HG03457 (cell line): ENCODE results near the gene COL13A1.

ENCODE experiments used
- ATAC-seq: cut with Tn5 transposase; IDR thresholded peaks from one replicate; pipeline ENCODE4 v1.9.1; 2021; ENCODE audit warnings: moderate number of reproducible peaks; ENCODE audit not compliant: unreplicated experiment

Gene COL13A1

DNA sequence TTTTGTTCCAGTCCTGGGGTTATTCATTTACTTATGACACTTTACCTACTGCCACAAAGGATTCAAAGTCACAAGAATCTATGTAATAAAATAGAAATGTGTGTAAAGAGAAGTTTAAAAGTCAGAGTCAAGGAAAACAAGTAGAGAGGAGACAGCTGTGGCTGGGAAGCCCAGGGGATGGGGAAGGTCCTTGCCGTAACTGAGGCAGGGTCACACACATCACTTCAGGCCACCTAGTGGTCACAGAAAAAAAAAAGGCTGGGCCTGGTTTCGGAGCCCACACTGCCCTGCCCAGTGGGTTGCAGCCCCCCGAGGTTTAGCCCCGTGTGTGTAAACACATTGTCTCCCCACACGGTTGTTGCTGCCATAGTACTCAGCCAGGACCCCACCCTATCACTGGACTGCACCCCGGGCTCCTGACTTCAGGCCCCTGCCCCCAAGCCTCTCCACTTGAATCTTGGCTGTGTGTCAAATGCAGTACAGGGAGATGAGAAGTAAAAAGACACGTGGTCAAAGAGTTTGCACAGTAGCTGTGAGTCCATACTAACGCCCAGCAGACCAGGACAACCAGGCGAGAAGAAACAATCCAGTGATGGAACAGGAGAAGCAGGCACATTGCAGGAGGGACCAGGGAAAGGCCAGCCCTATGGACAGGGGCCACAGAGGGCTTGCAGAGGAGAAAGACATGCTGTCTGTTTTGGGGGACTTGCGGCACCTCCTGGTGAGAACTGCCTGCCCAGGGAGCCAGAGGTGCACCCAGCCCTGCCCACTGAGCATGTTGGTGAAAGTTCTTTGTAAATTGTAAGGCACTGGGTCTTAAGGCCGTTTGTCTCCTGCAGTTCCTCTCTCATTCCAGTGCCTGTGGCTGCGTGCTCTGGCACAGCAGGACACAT is 159.5 kb downstream of the COL13A1 start:
- no peak for ATAC-seq

DNA sequence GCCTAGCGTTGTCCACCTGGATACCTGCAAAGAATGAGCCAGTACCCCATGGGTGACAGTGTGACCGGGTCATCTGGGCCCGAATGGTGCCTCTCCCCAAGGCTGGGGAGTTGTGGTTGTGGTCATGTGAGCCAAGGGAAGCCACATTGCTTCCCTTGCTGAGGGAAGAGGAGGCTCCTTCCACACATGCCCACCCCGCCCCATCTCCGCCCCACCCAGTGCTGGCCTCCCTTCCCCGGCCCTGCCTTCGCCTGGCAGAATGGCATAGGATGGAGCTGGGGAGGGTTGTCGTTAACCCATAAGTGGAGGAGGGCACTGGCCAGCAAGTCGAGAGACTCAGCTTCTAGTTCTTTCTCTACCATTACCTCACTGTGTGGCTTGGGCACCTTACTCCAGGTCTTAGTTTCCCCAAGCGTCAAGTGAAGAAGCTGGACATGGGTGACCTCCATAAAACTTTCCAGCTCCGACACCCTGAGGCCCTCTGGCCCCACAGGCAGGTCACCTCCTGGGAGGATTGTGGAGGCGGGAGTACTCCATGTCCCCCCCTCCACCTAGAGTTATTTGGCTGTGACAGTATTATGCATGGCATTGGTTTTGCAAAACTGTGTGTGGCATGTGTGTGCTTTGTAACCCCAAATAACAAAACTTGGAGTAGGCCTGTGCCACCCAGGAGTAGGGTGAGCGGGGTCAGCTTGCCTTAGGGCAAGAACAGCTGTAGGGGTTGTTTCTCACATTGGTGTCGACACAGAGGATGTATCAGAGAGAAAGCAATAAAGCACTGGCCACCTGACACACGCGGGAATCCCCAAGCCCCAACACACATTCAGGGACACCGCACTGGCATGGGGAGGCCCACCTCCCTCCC is 160.4 kb downstream of the COL13A1 start:
- no peak for ATAC-seq

DNA sequence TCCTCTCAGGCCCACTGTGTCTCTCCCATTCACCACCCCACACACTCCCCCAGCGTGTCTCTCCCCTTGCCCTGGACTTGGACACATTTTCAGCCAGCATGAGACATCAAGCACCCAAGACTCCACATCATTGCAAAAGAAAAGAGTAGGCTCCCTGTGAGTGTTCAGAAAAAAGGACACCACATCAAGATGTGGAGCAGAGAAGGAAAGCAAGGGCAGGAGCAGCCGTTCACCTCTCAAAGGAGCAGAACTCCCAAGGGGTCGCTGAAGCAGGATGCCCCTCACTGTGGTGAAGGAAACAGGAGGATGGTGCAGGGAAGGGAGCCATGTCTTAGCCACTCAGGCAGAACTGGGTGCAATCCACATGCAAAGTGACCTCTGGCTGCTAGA is 161.0 kb downstream of the COL13A1 start:
- ATAC-seq: no peak

DNA sequence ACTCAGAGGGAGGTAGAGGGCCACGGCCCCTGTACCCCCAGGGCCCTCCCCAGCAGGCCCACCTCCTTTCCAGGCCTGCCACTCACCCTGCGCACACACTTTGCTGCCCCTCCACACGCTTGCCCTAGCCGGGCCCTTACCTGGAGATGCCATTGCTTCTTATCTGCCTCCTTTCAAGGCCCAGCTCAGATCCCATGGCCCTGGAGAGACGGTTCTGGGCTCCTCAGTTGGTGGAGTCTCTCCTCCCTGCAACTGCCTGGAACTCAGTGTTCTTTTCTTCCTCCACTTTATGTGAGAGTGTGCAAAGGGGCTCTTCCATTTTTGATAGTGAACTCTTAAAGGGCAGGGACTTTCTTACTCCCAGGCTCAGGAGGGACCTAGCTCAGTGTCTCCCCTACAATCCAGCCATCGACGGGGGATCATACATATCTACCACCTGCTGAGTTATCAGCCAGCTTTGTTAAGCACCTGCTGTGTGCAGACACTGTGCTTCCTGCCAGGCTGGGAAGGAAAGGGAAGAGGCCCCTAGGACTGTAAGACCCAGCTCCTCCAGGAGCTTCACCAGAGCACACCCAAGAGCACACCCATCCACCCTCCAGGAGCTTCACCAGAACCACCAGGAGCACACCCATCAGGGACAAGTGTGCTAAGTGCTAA is 161.6 kb downstream of the COL13A1 start:
- ATAC-seq: no peak

DNA sequence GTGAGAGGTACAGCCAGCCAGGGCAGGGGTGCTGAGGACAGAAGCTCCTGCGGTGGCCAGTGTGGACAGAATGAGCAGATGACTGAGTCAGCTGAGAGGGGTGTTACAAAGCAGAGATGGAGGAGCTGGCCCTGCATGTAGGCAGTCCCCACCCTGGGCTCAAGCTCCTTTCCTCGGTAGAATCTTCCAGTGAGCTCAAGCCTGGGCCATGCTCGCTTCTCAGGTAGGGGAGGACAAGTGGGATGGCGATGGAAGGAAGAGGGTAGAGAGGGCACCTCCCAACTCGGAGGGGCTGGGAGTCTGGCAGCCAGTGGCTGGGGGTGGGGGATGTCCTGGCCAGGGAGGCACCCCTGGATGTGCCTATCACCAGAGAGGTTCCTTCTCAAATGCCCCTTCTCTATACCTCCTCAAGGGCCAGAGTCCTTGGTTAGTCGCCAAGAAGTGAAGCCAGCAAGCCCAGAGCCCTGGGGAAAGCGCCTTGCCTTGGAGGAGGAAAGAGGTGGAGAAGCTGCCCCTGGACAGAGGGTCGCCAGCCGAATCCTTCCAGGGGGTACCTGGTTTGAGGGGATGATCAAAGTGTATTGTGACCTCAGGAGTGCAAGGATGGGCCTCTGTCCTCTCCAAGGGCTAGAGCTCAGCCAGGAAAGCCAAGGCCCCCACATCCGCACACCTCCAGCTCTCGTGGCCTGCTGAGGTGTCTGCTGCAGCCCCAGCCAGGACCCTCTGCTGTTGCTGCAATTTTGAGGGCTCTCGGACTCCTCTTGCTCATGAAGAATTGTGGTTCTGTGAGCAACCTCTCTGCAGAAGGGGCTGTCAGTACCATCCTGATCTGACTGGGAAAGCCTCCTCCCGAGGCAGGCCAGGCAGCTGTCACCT is 162.4 kb downstream of the COL13A1 start:
- no peak for ATAC-seq

- ATAC-seq: no peak
These were observed 163.4 kb downstream of the COL13A1 start for GRCh38 chr10:69965086-69965485.

DNA sequence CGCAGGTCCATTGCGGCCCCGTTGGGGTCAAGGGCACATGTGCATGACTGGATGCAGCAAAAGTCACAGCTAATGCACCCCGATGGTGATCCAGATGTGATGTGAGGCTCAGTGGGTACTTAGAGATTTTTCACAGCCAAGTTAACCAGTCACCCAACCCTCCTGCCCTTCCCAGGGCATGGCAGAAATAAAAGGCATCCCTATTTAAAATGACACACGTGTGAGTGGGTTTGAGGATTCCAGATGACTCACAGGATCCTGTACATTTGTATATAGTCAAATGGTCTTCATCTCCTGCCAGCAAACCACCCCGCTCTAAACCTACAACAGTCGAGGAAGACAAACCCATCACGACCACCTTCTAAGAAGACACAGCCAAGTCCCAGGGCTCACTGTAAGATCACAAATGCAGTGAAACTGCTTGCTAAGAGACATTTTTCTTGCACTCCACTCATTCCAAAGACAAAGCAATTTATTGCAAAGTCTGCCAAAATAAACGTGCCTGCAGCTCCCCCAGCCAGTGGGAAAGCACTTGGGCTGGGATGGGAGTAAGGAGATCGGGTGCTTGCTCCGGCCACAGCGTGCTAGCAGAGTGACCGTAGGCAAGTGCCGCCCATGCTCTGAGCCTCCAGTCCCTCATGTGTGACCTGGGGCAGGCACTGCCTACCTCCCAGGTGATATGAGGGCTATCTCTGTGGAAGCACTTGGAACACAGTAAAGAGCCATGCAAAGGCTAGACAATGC is 164.4 kb downstream of the COL13A1 start:
- ATAC-seq: no peak

- ATAC-seq: no peak
These were observed 167.1 kb downstream of the COL13A1 start for GRCh38 chr10:69968830-69969229.

GRCh38 chr10:69969977-69970376 is 168.3 kb downstream of the COL13A1 start:
- ATAC-seq: no peak

DNA sequence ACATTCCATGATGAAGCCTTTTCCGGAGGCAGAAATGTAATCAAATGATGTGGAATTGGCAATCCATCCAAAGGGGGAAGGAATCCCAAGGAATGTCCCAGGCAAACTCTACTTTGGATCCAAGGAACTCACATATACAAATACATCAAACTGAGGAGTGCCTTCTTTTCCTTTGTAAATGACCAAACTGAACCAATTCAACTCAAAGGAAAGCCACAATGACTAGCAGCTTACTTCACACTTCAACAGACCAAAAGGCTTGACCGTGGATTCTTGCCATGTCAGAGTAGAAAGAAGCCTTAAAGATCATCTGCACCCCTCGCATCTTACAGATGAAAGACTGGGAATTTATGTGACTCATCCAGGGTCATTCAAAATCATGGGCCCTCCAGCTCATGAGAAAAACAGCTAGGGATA is 171.3 kb downstream of the COL13A1 start:
- no peak for ATAC-seq

DNA sequence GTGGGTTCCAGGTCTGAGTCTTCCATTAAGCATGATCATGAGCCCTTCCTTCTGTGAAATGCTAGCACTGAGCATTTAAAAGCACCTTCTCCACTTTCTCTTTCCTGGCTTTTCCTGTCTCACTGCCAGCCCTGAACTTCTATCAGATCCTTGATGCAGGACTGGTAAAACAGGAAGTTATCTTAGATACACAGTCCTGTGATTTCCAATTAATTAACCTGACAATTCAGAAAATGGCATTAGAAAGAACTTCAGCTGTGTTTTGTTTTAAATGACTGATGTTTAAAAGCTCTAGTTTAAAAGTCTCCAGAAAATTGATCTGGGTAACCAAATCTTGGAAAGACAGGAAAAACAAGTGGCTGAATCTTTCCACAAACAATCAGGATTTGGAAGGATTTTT is 172.0 kb downstream of the COL13A1 start:
- no peak for ATAC-seq

- no peak for ATAC-seq
These were observed 172.9 kb downstream of the COL13A1 start for GRCh38 chr10:69974551-69975155.

GRCh38 chr10:69976795-69977546 is 175.3 kb downstream of the COL13A1 start:
- ATAC-seq: no peak

- ATAC-seq: no peak
These were observed 177.5 kb downstream of the COL13A1 start for GRCh38 chr10:69979174-69979573.

GRCh38 chr10:69980672-69981071 is 179.0 kb downstream of the COL13A1 start:
- ATAC-seq: no peak

DNA sequence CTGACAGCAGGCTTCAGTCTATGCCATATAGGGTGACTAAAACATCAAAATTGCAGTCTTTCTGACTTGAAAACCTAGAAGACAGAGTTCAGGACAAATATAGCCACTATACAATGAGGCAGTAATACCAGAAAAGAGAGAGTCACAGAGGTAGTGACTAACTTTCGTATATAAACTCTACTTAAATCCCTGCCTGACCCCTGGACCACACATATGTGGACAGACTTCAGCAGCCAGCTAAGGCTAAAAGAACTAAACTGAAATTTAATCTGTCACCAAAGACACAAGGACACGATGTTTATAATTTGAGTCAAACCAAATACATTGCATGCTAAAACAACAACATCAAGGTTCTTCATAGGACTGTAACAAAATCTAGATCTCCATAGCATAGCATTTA is 186.4 kb downstream of the COL13A1 start:
- no peak for ATAC-seq

DNA sequence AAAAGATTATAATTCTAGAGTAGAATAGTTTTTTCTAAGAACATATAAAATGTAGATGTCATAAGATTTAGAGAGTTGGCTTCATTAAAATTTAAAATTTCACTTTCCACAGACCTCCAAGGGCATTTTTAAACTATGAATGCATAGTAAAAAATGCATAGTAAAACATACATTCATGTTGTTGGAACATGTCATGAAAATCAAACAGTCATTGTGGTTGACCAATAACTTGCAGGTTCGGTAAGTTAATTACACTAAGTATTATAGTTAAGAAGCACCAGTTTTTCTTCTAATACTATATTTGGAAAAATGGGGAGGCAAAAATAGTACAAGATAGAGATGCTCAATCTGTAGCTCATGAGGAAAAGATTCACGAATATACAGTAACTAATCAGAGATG is 189.4 kb downstream of the COL13A1 start:
- ATAC-seq: no peak

DNA sequence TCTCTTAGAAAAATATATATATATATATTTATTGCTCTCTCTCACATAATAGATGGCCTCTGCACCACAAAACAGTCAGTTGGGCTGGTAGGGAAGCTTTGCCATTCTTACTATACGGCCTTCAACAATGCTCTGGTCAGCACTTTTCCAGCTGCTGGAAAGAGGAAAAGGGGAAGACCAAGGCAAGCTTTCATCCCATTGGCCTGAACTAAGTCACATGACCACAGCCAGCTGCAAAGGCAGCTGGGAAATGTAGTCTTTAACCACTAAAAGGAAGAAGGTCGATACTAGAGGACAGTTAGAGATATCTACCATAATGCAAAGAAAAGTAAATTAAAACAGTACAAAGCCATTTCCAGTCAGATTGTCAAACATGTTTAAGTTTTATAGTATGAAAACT is 192.6 kb downstream of the COL13A1 start:
- no peak for ATAC-seq

GRCh38 chr10:69996611-69997010 is 194.9 kb downstream of the COL13A1 start:
- ATAC-seq: no peak
